GM19193 (cell line): ENCODE results near the gene CHST15.

Experiments used
- POLR2A ChIP-seq: IDR thresholded peaks from 4 replicates; pipeline ENCODE4 v1.6.1; 2011; ENCODE audit not compliant: insufficient read depth, insufficient read length; ENCODE audit errors: extremely low read depth

Gene CHST15, protein sequence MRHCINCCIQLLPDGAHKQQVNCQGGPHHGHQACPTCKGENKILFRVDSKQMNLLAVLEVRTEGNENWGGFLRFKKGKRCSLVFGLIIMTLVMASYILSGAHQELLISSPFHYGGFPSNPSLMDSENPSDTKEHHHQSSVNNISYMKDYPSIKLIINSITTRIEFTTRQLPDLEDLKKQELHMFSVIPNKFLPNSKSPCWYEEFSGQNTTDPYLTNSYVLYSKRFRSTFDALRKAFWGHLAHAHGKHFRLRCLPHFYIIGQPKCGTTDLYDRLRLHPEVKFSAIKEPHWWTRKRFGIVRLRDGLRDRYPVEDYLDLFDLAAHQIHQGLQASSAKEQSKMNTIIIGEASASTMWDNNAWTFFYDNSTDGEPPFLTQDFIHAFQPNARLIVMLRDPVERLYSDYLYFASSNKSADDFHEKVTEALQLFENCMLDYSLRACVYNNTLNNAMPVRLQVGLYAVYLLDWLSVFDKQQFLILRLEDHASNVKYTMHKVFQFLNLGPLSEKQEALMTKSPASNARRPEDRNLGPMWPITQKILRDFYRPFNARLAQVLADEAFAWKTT

DNA sequence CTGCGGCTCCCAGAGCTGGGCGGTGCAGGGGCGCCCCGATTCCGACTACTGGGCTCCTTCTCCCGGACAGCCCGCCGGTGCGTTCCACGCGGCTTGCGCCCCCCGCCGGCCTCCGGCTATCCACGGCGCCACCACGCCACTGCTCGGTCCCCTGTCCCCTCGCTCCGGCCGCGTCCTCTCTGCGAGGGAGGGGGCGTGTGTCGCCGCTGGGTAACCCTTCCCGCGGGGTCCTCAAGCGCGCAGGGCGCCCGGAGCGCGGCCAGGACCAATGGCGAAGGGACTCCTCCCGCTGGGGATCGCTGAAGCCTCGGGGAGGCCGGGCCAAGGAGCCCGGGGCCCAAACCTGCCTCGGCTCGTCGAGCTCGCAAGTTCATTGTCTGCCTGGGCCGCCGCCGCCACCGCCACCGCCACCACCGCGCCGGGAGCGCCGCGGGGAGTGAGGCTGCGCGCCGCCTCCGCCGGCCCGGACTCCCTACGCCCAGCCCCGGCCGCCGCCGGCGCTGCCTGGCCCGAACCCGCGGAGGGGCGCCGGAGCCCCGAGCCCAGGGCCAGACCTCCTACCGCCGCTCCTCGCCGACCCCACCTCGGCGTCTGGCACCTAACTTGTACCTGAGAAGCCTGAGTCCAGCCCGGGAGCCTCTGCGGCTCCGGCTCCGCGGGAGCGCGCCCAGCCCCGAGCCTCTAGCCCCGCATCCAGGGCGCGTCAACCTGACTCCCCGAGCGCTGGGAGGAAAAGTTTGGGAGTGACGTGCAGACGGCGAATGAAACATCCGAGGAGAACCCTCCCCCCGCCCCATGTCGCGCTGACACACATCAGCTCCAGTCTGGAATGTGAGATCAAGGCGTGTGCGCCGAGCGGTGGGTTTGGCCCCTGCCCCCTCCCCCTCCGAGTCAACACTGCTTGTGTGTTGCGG lies at the start of gene CHST15:
Gene CHST15 (minus strand): TSS at position 739 of the 914 bp plus-strand sequence. CDS start 47,386 bp downstream, outside the sequence.
- TF ChIP-seq POLR2A, result no peak

GRCh38 chr10:124142960-124143359 lies 49.6 kb upstream of the CHST15 start:
- no peak for TF ChIP-seq POLR2A

GRCh38 chr10:124142006-124142739 lies 48.8 kb upstream of the CHST15 start:
- no peak for TF ChIP-seq POLR2A

DNA sequence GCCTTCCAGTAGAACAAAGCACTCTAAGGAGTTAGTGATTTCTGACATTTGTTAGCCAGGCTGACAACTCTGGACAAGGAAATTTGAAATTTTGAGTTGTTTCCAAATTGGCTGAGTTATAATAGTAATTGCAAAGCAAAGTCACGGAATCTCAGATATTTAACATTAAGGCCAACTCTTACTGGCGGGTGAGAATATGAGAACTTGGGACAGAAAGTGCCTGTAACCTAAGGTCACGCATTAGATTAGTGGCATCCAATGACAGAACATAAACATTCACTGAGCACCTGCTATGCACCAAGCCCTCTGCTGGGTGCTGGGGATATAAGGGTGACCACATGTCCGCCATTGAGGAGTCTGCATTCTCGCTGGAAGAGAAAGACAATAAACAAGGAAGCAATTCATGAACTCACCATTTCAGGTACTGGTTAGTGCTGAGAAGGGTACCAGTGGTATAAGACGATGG lies 45.5 kb upstream of the CHST15 start:
- TF ChIP-seq POLR2A, result no peak

GRCh38 chr10:124138195-124138882 lies 44.9 kb upstream of the CHST15 start:
- TF ChIP-seq POLR2A, result no peak

GRCh38 chr10:124134251-124134893 lies 41.0 kb upstream of the CHST15 start:
- no peak for TF ChIP-seq POLR2A

DNA sequence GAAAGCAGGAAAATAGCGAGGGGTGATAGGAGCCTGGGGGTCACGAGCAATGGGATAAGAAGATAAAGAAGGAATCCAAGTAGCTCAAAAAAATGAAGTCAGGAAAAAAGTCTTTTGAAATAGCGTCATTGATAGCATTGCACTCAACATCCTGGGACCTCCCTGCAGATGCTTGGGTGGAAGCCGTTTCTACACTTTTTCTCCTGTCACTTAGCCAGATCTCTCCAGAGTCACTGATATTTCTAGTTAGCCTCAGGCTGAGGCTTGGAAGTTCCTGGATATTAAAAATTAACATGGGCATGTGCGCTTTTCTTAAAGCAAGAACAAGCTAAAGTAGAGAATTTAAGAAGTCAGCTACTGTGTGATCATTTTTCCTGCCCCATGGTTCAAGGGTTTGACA lies 39.5 kb upstream of the CHST15 start:
- TF ChIP-seq POLR2A, result no peak

GRCh38 chr10:124132306-124132705 lies 38.9 kb upstream of the CHST15 start:
- TF ChIP-seq POLR2A, result no peak

DNA sequence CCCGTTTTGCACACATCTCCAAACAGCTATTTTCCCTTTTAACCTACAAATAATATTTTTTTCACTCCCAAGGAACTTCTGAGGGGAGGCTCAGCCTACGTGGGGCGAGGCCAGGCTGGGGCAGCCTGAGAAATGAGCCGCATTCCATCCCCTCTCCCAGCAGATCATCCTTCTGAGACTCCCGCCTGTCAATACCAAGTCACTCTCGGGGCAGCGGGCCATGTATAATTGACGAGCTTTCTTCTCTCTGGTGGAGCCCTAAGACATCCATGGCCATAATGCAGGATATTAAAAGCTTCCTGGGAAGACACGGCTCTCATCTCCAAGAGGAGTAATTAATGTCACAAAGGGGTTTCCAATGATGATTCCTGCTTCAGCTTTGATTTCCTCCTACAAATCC lies 37.8 kb upstream of the CHST15 start:
- no peak for TF ChIP-seq POLR2A

DNA sequence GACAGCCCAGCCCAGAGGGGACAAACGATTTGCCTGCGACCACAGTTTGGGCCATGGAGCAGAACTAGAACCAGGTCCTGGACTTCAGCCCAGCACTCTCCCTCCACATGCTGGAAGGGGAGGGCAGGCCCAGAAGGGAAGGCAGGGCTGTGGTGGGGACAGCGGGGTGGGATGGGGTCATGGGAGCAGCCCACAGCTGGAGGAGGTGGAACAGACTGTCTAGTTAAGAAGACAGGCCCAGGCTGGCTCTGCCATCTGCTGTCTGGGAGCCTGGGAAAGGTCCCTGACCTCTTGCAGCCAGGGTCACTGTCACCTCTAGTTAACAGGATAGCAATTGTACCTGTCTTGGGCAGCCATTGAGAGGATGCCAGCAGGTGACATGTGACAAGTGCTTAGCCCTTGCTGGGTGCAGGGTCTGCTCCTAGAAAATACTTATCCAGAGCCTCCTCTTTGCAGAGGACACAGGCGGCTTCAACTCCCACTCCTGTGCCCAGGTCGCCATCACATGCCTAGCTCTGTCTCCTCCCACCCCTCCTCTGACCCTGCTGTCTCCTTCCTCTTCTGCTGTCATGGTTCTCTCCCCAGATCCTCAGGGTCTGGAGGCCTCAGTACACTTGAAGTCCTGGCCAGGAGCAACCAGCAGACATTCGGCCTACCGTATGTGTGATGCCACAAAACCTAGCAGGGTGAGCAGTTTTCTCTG lies 37.0 kb upstream of the CHST15 start:
- TF ChIP-seq POLR2A, result no peak

- no peak for TF ChIP-seq POLR2A
These were observed 36.1 kb upstream of the CHST15 start for GRCh38 chr10:124129471-124129870.

- TF ChIP-seq POLR2A, result no peak
These were observed 35.4 kb upstream of the CHST15 start for GRCh38 chr10:124128811-124129145.
